HepG2 (cell line): Measurements from ENCODE around the gene ITGB2.

Source experiments
- CEBPB ChIP-seq: IDR thresholded peaks from 2 replicates; pipeline ENCODE4 v1.6.1; 2011; ENCODE audit warnings: low read depth, low read length, improper control_type of control experiment, borderline replicate concordance
- CTCF ChIP-seq: sonication (generic); formaldehyde crosslinking; IDR thresholded peaks from 2 replicates; pipeline ENCODE4 v1.5.0; 2020; ENCODE audit warnings: mild to moderate bottlenecking, missing genetic modification reagents, moderate library complexity
- THRA ChIP-seq: sonication (generic); formaldehyde crosslinking; IDR thresholded peaks from 2 replicates; pipeline ENCODE4 v1.4.0; 2020; ENCODE audit warnings: missing genetic modification reagents, borderline replicate concordance

- TF ChIP-seq CEBPB, result no peak
- TF ChIP-seq CTCF, result no peak
- no peak for TF ChIP-seq THRA (CRISPR knock-in tag)
Observed at GRCh38 chr21:44909719-44910118, 11.0 kb downstream of the ITGB2 start.
